HCT116 (cell line): ENCODE measurements around the gene FNDC3B.

Source experiments
- EGR1 ChIP-seq: IDR thresholded peaks from 2 replicates; pipeline ENCODE4 v1.6.1; 2012; ENCODE audit warnings: low read depth
- EZH2 ChIP-seq: fragments of 200-600 bp; sonication (generic); IDR thresholded peaks from 2 replicates; pipeline ENCODE4 v1.6.1; 2017; ENCODE audit warnings: antibody characterized with exemption, mixed run types
- EZH2phosphoT487 ChIP-seq: fragments of 200-600 bp; IDR thresholded peaks from 2 replicates; pipeline ENCODE4 v1.6.1; 2018; ENCODE audit warnings: antibody characterized with exemption, borderline replicate concordance
- JUND ChIP-seq: IDR thresholded peaks from 2 replicates; pipeline ENCODE4 v1.6.1; 2012
- POLR2A ChIP-seq: IDR thresholded peaks from 2 replicates; pipeline ENCODE4 v1.7.0; 2011; ENCODE audit warnings: borderline replicate concordance; ENCODE audit not compliant: insufficient read depth, insufficient read length; ENCODE audit errors: extremely low read depth
- POLR2AphosphoS5 ChIP-seq: IDR thresholded peaks from 2 replicates; pipeline ENCODE4 v1.6.1; 2011; ENCODE audit warnings: mild to moderate bottlenecking, low read depth, low read length, moderate library complexity
- RAD21 ChIP-seq: IDR thresholded peaks from 2 replicates; pipeline ENCODE4 v1.6.1; 2012; ENCODE audit warnings: low read depth, mild to moderate bottlenecking
- SP1 ChIP-seq: IDR thresholded peaks from 2 replicates; pipeline ENCODE4 v1.6.1; 2012; ENCODE audit warnings: low read depth
- TCF7L2 ChIP-seq: IDR thresholded peaks from 2 replicates; pipeline ENCODE4 v1.7.0; 2011; ENCODE audit warnings: borderline replicate concordance, inconsistent platforms; ENCODE audit not compliant: insufficient read depth, insufficient read length; ENCODE audit errors: extremely low read depth
- YY1 ChIP-seq: IDR thresholded peaks from 2 replicates; pipeline ENCODE4 v1.6.1; 2011; ENCODE audit warnings: low read length, low read depth, moderate library complexity, mild to moderate bottlenecking; ENCODE audit not compliant: insufficient replicate concordance; ENCODE audit errors: extremely low read depth
- ZFX ChIP-seq: fragments of 450-650 bp; IDR thresholded peaks from 2 replicates; pipeline ENCODE4 v1.6.1; 2017
- TF ChIP-seq, protein P1 (sequence below), 3 experiments: fragments of 200-600 bp in 1 of 3; sonication (generic) in 1 of 3; IDR thresholded peaks in 2 of 3; conservative IDR thresholded peaks in 1 of 3; 2 replicates each; pipeline ENCODE4 v1.5.1; 2012 to 2017; ENCODE audit warnings: low read depth in 2 of 3, low read length in 2 of 3, antibody characterized with exemption in 1 of 3, borderline replicate concordance in 1 of 3, control low read depth in 1 of 3, mild to moderate bottlenecking in 1 of 3, mixed read lengths in 1 of 3, mixed run types in 1 of 3, moderate library complexity in 1 of 3; ENCODE audit not compliant: insufficient read depth in 1 of 3
- TF ChIP-seq, protein P2 (sequence below): IDR thresholded peaks from 2 replicates; pipeline ENCODE4 v1.6.1; 2012
- TF ChIP-seq, protein P3 (sequence below): IDR thresholded peaks from 2 replicates; pipeline ENCODE4 v1.6.1; 2012; ENCODE audit warnings: low read depth

DNA sequence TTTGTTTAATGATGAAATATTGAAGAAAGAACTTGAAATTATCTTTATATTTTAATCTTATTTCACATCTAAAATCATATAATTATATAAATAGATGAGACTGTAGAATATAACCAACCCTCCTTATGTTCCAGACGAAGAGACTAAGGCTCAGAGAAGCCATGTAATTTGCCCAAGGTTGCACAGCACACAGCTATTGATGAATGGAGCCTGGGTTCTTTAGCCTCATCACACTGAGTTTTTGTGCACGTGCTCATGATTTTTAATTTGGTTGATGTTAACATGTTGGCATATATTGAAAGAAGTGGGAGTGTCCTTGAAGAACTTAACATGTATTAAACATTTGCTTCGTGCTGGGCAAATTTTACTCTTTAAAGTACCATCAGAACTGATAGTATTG lies 151.6 kb downstream of the FNDC3B start:
- TF ChIP-seq SP1 (no peak), POLR2AphosphoS5 (no peak), EZH2phosphoT487 (no peak), EZH2 (no peak), YY1 (no peak), JUND (no peak), POLR2A (no peak), RAD21 (no peak), TCF7L2 (no peak), ZFX (no peak), EGR1 (no peak)
- TF ChIP-seq, protein P1, sequence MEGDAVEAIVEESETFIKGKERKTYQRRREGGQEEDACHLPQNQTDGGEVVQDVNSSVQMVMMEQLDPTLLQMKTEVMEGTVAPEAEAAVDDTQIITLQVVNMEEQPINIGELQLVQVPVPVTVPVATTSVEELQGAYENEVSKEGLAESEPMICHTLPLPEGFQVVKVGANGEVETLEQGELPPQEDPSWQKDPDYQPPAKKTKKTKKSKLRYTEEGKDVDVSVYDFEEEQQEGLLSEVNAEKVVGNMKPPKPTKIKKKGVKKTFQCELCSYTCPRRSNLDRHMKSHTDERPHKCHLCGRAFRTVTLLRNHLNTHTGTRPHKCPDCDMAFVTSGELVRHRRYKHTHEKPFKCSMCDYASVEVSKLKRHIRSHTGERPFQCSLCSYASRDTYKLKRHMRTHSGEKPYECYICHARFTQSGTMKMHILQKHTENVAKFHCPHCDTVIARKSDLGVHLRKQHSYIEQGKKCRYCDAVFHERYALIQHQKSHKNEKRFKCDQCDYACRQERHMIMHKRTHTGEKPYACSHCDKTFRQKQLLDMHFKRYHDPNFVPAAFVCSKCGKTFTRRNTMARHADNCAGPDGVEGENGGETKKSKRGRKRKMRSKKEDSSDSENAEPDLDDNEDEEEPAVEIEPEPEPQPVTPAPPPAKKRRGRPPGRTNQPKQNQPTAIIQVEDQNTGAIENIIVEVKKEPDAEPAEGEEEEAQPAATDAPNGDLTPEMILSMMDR (IDR thresholded peaks at IDR 0.05 in 2 of 3, conservative IDR thresholded peaks at IDR 0.05 in 1 of 3; ENCODE audit: borderline replicate concordance in 1 of 3, insufficient read depth in 1 of 3, low read depth in 2 of 3, low read length in 2 of 3): no peak
- TF ChIP-seq, protein P2, sequence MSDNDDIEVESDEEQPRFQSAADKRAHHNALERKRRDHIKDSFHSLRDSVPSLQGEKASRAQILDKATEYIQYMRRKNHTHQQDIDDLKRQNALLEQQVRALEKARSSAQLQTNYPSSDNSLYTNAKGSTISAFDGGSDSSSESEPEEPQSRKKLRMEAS: no peak
- TF ChIP-seq, protein P3, sequence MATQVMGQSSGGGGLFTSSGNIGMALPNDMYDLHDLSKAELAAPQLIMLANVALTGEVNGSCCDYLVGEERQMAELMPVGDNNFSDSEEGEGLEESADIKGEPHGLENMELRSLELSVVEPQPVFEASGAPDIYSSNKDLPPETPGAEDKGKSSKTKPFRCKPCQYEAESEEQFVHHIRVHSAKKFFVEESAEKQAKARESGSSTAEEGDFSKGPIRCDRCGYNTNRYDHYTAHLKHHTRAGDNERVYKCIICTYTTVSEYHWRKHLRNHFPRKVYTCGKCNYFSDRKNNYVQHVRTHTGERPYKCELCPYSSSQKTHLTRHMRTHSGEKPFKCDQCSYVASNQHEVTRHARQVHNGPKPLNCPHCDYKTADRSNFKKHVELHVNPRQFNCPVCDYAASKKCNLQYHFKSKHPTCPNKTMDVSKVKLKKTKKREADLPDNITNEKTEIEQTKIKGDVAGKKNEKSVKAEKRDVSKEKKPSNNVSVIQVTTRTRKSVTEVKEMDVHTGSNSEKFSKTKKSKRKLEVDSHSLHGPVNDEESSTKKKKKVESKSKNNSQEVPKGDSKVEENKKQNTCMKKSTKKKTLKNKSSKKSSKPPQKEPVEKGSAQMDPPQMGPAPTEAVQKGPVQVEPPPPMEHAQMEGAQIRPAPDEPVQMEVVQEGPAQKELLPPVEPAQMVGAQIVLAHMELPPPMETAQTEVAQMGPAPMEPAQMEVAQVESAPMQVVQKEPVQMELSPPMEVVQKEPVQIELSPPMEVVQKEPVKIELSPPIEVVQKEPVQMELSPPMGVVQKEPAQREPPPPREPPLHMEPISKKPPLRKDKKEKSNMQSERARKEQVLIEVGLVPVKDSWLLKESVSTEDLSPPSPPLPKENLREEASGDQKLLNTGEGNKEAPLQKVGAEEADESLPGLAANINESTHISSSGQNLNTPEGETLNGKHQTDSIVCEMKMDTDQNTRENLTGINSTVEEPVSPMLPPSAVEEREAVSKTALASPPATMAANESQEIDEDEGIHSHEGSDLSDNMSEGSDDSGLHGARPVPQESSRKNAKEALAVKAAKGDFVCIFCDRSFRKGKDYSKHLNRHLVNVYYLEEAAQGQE: no peak
